CD8-positive, alpha-beta memory T cell (primary cell): Measurements from ENCODE around the gene FLRT3. TPM values are rescaled to one million over a fixed set of nuclear protein-coding genes. Genes with fewer than 3 reads are reported as not detected.

Experiments used
- CTCF ChIA-PET: fragments of 350-600 bp; sonication (Branson Sonifier 250); formaldehyde crosslinking; loops from one replicate; lab custom pipeline; 2021; ENCODE audit warnings: antibody characterized with exemption; lab: Charles Lee
- POLR2A ChIA-PET: fragments of 350-600 bp; sonication (Branson Sonifier 250); formaldehyde crosslinking; loops from one replicate; lab custom pipeline; 2021; ENCODE audit warnings: antibody characterized with exemption; lab: Charles Lee
- DNase-seq, 5 donors: peaks; one replicate each; pipeline versions ENCODE4 v3.0.0 to v3.0.0-alpha.2; 2020 to 2022; ENCODE audit warnings: mixed read lengths in 1 of 5
- H3K27ac ChIP-seq: one replicate; pipeline ENCODE4 v1.7.0; 2013; ENCODE audit warnings: low read depth, mild to moderate bottlenecking, low read length, moderate library complexity
- H3K27me3 ChIP-seq: 2 replicates; pipeline ENCODE4 v1.7.0; 2013; ENCODE audit warnings: low read length, mild to moderate bottlenecking; ENCODE audit not compliant: insufficient read depth, poor library complexity, severe bottlenecking
- H3K36me3 ChIP-seq: 2 replicates; pipeline ENCODE4 v1.7.0; 2013; ENCODE audit warnings: mild to moderate bottlenecking, low read length, moderate library complexity; ENCODE audit not compliant: insufficient read depth
- H3K4me1 ChIP-seq: 2 replicates; pipeline ENCODE4 v1.7.0; 2013; ENCODE audit warnings: mild to moderate bottlenecking, low read length, moderate library complexity; ENCODE audit not compliant: insufficient read depth
- H3K4me3 ChIP-seq: 2 replicates; pipeline ENCODE4 v1.7.0; 2013; ENCODE audit warnings: mild to moderate bottlenecking, low read length
- H3K9me3 ChIP-seq: 2 replicates; pipeline ENCODE4 v1.7.0; 2013; ENCODE audit warnings: mild to moderate bottlenecking, low read length
- H3K27ac Mint-ChIP-seq, 8 donors: one replicate each; pipeline ENCODE4 v1.8.0; 2020 to 2021; ENCODE audit warnings: mixed read lengths in 8 of 8, mild to moderate bottlenecking in 6 of 8, inconsistent platforms in 3 of 8, moderate library complexity in 3 of 8
- H3K27me3 Mint-ChIP-seq, 2 donors: one replicate each; pipeline ENCODE4 v1.8.0; 2020 to 2021; ENCODE audit warnings: mixed read lengths in 2 of 2, mild to moderate bottlenecking in 1 of 2, moderate library complexity in 1 of 2
- H3K36me3 Mint-ChIP-seq, 3 donors: one replicate each; pipeline ENCODE4 v1.8.0; 2020 to 2021; ENCODE audit warnings: mixed read lengths in 3 of 3, inconsistent platforms in 1 of 3, mild to moderate bottlenecking in 1 of 3
- H3K4me1 Mint-ChIP-seq, 3 donors: one replicate each; pipeline ENCODE4 v1.8.0; 2020 to 2021; ENCODE audit warnings: mixed read lengths in 3 of 3, inconsistent platforms in 1 of 3, mild to moderate bottlenecking in 1 of 3
- H3K4me3 Mint-ChIP-seq, 7 donors: one replicate each; pipeline ENCODE4 v1.8.0; 2020 to 2021; ENCODE audit warnings: mixed read lengths in 7 of 7, mild to moderate bottlenecking in 6 of 7, moderate library complexity in 4 of 7, inconsistent platforms in 2 of 7
- H3K9me3 Mint-ChIP-seq, 5 donors: one replicate each; pipeline ENCODE4 v1.8.0; 2020 to 2022; ENCODE audit warnings: mixed read lengths in 5 of 5, mild to moderate bottlenecking in 3 of 5, moderate library complexity in 2 of 5, inconsistent platforms in 1 of 5
- polyA plus RNA-seq: library from polyadenylated mRNA; unstranded; fragments of 300-500 nt; fragmentation: Illumina TruSeq; gene quantifications from one replicate; pipeline ENCODE4 v1.2.3, GENCODE V29; 2021
- total RNA-seq, 2 experiments: library from RNA; stranded (reverse); gene quantifications; one replicate each; pipeline ENCODE4 v1.2.3, GENCODE V29; 2021

The FLRT3 gene
- total RNA-seq (not detected), polyA plus RNA-seq (not detected)

DNA sequence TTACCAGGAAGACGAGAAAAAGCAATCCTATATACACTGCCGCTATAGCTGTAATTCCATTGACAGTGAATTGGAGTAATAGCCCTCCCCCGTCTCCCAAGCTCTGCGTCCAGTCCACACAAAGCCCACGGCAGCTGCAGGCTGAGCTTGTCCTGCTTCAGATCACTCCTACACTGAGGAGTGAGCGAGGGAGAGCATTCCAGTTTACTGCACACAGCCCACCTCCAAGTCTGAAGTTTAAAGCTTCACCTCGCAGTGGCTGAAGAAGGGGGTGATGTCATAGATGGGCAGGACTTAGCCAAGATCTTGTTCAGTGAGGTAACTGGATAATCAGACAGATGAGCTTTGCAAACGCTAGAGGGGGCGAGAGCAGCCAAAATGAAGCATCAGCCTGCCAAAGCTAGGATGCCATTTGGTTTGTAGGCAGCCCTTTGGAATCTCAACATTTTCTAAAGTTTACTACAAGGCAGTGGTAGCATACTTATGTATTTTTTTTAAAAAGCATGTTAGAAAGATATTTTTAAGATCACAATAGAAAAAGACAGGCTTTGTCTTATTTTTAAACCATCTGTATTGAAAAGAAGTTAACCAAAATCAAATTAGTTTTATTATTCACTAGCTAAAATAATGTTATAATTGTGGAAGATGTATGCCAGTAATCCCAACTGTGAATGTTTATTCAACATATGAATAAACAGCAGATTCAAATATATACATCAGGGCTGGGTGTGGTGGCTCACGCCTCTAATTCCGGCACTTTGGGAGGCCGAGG lies at the start of gene FLRT3:
Gene FLRT3, minus strand, starts transcription at position 213 of the 772 bp plus-strand sequence. CDS start 10,106 bp downstream, outside the sequence.
- Histone ChIP-seq H3K27me3 (no peaks in the 10 kb centered on the region), H3K4me3 (no peak within 1 kb of the TSS), H3K36me3 (no peaks in the 10 kb centered on the region), H3K27ac (no peak within 1 kb of the TSS), H3K9me3 (no peaks in the 10 kb centered on the region), H3K4me1 (no peaks in the 10 kb centered on the region)
- ChIA-PET POLR2A (no interaction called here), CTCF (no interaction called here)
- no peaks in the 10 kb centered on the region for H3K4me1 Mint-ChIP-seq
- H3K36me3 Mint-ChIP-seq, result no peaks in the 10 kb centered on the region
- no peaks in the 10 kb centered on the region for H3K27me3 Mint-ChIP-seq
- H3K9me3 Mint-ChIP-seq, result peaks cover 0 to 36% (median 15%) of the 10 kb centered on the region in 5 donors
- H3K4me3 Mint-ChIP-seq, result no peak within 1 kb of the TSS
- DNase-seq, result no peak
- no peak within 1 kb of the TSS for H3K27ac Mint-ChIP-seq

DNA sequence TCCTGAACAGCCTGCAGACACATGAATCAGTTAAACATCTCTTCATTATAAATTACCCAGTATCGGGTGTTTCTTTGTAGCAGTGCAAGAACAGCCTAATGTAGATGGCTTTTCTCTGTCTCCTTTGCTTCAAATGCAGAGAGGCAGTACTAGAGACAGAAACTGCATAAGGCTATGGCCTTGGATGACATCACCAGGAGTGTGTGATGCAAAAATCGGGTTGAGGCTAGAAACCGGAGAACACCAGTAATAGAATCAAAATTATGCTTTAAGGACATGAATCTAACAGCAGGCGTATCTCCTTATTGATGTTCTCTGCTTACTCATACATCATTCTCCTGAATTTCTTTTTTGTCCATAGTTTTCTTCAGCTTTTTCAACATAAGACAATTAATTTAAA lies 49.3 kb upstream of the FLRT3 start:
- H3K4me1 ChIP-seq, result no peaks in the 10 kb centered on the region
- ChIA-PET POLR2A (no interaction called here), CTCF (no interaction called here)
- no peaks in the 10 kb centered on the region for H3K36me3 ChIP-seq
- no peaks in the 10 kb centered on the region for H3K36me3 Mint-ChIP-seq
- no peak overlapping the region for H3K27ac ChIP-seq
- no peak for DNase-seq
- no peaks in the 10 kb centered on the region for H3K27me3 Mint-ChIP-seq
- H3K27me3 ChIP-seq, result no peaks in the 10 kb centered on the region
- H3K9me3 Mint-ChIP-seq, result peaks cover 6 to 37% (median 24%) of the 10 kb centered on the region in 5 donors
- no peak overlapping the region for H3K4me3 Mint-ChIP-seq
- no peaks in the 10 kb centered on the region for H3K4me1 Mint-ChIP-seq
- H3K9me3 ChIP-seq, result no peaks in the 10 kb centered on the region
- no peak overlapping the region for H3K4me3 ChIP-seq
- H3K27ac Mint-ChIP-seq, result no peak overlapping the region

DNA sequence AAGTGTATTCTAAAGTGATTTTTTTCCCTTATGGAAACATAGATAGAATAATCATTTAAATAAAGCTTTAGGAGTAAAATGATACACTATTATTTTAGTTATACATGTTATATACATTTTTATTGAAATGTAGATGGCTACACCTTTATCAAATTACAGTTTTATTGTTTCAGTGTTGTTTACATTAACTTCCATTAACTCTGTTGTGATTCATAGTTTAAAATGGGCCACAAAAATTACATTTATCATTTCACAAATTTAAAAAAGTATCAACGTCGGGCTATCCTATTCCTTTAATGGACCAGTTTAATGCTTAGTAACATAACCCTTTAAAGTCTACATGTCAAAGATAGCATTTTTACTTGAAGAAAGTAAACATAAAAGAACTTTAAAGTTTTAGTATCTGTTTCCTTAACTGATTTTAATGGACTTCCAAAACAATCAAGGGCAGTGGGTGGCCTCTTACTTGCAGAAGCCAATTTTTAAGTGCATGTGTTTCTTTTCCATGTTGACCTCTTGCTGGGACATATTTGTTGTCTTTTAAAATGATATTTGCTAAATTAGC lies 47.8 kb upstream of the FLRT3 start:
- no peak for DNase-seq
- no peaks in the 10 kb centered on the region for H3K27me3 ChIP-seq
- Mint-ChIP-seq H3K36me3 (no peaks in the 10 kb centered on the region), H3K27ac (no peak overlapping the region), H3K4me3 (no peak overlapping the region), H3K4me1 (no peaks in the 10 kb centered on the region), H3K9me3 (peaks cover 6 to 44% (median 23%) of the 10 kb centered on the region in 5 donors), H3K27me3 (no peaks in the 10 kb centered on the region)
- no peaks in the 10 kb centered on the region for H3K9me3 ChIP-seq
- POLR2A ChIA-PET, result no interaction called here
- H3K4me1 ChIP-seq, result no peaks in the 10 kb centered on the region
- no peak overlapping the region for H3K4me3 ChIP-seq
- CTCF ChIA-PET, result no interaction called here
- no peak overlapping the region for H3K27ac ChIP-seq
- H3K36me3 ChIP-seq, result no peaks in the 10 kb centered on the region

DNA sequence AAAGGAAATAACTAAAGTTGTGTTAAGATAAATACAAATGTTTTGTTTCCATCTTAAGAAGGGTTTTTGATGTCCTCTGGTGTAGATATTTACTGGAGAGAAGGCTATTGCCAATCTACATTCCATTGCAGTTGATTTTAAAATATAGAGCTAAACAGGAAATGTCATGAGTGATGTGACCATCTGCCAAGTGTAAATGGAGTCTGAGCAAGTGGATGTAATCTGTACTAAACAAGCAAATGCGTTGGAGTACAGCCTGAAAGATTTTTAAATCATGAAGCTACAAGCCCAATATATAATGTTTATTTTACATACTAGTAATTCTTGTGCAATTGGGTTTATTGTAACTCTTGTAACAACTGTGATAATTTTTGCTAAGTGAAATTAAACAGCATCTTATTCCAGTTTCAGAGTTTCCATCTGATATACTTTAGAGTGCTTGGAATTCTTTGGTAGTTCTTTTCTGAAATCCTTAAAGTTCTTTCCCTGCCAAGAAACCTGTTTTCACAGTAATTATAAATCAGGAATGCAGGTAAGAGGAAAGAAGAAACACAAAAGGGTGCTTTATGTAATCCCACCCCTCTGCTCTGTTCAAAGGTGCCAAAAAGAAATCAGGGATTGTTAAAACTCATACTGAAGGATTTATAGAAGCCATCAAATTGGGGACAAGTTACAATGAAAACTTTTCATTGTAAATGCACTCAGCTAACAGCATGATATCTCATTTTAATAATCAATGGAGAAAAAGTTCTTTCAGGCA lies 47.2 kb upstream of the FLRT3 start:
- Mint-ChIP-seq H3K4me3 (no peak overlapping the region), H3K36me3 (no peaks in the 10 kb centered on the region), H3K27ac (no peak overlapping the region), H3K9me3 (peaks cover 6 to 42% (median 23%) of the 10 kb centered on the region in 5 donors), H3K4me1 (no peaks in the 10 kb centered on the region), H3K27me3 (no peaks in the 10 kb centered on the region)
- H3K4me3 ChIP-seq, result no peak overlapping the region
- DNase-seq, result no peak
- ChIA-PET POLR2A (no interaction called here), CTCF (no interaction called here)
- no peaks in the 10 kb centered on the region for H3K4me1 ChIP-seq
- no peaks in the 10 kb centered on the region for H3K9me3 ChIP-seq
- H3K27me3 ChIP-seq, result no peaks in the 10 kb centered on the region
- H3K36me3 ChIP-seq, result no peaks in the 10 kb centered on the region
- H3K27ac ChIP-seq, result no peak overlapping the region

DNA sequence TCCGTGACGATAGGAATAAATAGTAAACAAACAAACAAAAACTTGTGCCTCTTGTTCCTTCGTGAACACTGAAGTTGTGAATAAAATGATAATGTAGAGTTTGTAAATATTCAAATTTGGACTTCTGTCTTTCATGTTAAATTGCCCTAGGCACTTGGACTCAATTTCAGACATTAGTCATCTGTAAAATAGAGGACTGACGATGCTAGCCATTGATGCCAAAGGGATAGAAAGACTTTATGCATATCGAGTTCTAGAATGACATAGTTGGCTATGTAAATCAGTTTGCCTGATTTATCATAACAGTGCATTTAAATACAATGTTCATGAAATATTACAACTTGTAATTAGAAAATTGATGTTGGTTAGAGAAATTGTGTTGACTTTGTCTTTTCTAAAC lies 45.9 kb upstream of the FLRT3 start:
- Mint-ChIP-seq H3K27me3 (no peaks in the 10 kb centered on the region), H3K4me1 (no peaks in the 10 kb centered on the region), H3K36me3 (no peaks in the 10 kb centered on the region), H3K4me3 (no peak overlapping the region), H3K27ac (no peak overlapping the region), H3K9me3 (peaks cover 4 to 39% (median 21%) of the 10 kb centered on the region in 5 donors)
- ChIA-PET CTCF (no interaction called here), POLR2A (no interaction called here)
- no peaks in the 10 kb centered on the region for H3K9me3 ChIP-seq
- H3K36me3 ChIP-seq, result no peaks in the 10 kb centered on the region
- DNase-seq, result no peak
- H3K27ac ChIP-seq, result no peak overlapping the region
- no peaks in the 10 kb centered on the region for H3K27me3 ChIP-seq
- no peaks in the 10 kb centered on the region for H3K4me1 ChIP-seq
- no peak overlapping the region for H3K4me3 ChIP-seq

DNA sequence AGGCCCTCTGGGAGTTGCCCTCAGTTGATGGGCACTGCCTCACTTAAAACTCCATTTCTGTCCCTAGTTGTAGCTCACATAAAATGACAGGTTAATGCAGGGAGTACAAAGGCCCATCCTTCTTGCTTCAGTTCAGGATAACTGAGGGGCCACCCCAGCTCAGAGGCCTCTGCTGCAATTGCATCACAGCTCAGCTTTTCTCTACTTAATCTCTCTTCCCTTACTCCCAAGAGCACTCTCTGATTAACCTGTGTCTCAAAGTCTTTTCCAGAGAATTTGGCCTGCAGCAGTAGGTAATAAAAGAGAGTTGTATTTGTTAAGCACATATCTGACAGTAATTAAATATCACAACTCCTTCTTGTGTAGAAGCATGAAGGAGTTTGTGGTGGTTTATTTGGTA lies 40.9 kb upstream of the FLRT3 start:
- no peaks in the 10 kb centered on the region for H3K36me3 ChIP-seq
- Mint-ChIP-seq H3K4me3 (no peak overlapping the region), H3K4me1 (no peaks in the 10 kb centered on the region), H3K9me3 (peaks cover 0 to 40% (median 10%) of the 10 kb centered on the region in 5 donors), H3K27ac (no peak overlapping the region), H3K27me3 (no peaks in the 10 kb centered on the region), H3K36me3 (no peaks in the 10 kb centered on the region)
- ChIA-PET POLR2A (no interaction called here), CTCF (no interaction called here)
- no peak overlapping the region for H3K27ac ChIP-seq
- H3K27me3 ChIP-seq, result no peaks in the 10 kb centered on the region
- peaks cover 3% of the 10 kb centered on the region for H3K9me3 ChIP-seq
- H3K4me3 ChIP-seq, result no peak overlapping the region
- no peak for DNase-seq
- no peaks in the 10 kb centered on the region for H3K4me1 ChIP-seq

DNA sequence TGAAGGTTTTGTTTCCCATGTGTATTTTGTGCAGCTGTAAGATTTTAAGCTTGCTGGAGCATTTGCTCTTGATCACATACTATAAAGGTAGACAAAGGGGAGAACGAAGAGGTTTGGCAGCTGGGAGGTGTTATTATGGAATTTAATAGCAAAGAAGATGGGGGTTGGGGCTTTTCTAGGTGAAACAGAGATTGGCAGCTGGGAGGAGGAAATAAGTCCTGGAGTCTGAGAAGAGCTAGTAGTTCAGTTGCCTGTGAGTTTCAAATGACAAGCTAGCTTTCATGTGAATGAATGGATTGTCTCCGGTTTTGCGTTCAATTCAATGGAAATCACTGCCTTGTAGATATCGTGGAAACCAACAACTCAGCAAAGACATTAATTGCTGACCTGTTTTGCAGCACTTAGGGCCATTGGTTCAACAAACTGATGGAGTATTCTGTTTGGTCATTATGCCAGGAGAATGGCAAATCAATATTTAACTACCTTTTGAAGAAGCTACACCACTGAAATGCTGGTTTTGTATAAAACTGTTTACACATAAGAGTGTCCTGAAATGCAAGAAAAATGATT lies 38.1 kb upstream of the FLRT3 start:
- Mint-ChIP-seq H3K4me1 (no peaks in the 10 kb centered on the region), H3K27me3 (peaks cover 0 to 4% of the 10 kb centered on the region in 2 donors), H3K27ac (no peak overlapping the region), H3K9me3 (peaks cover 0 to 34% (median 4%) of the 10 kb centered on the region in 5 donors), H3K36me3 (no peaks in the 10 kb centered on the region), H3K4me3 (no peak overlapping the region)
- no peaks in the 10 kb centered on the region for H3K27me3 ChIP-seq
- CTCF ChIA-PET, result no interaction called here
- H3K4me1 ChIP-seq, result no peaks in the 10 kb centered on the region
- H3K36me3 ChIP-seq, result no peaks in the 10 kb centered on the region
- H3K9me3 ChIP-seq, result peaks cover 3% of the 10 kb centered on the region
- H3K27ac ChIP-seq, result no peak overlapping the region
- no peak for DNase-seq
- no peak overlapping the region for H3K4me3 ChIP-seq
- POLR2A ChIA-PET, result no interaction called here

DNA sequence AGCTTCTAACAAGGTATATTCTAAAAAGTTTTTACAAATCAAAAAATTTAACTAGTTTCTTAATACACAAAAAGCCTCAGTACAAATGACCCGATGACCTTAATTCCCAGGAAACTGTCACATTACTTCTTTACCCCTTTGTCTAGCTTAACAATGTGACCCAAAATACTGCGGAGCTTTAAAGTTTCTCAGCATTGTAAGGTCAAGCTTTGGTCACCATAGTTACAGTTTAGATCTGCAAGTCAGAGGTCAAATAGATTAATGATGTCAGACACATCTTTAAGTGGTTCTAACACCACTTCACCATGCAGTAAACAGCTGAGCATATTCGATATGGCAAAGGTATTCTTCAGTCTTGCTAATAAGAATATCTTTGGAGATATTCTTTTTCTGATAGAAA lies 36.8 kb upstream of the FLRT3 start:
- no peaks in the 10 kb centered on the region for H3K27me3 ChIP-seq
- H3K27ac ChIP-seq, result no peak overlapping the region
- Mint-ChIP-seq H3K36me3 (no peaks in the 10 kb centered on the region), H3K4me1 (no peaks in the 10 kb centered on the region), H3K27ac (no peak overlapping the region), H3K27me3 (peaks cover 0 to 4% of the 10 kb centered on the region in 2 donors), H3K9me3 (peaks cover 0 to 33% (median 4%) of the 10 kb centered on the region in 5 donors), H3K4me3 (no peak overlapping the region)
- DNase-seq, result no peak
- no peak overlapping the region for H3K4me3 ChIP-seq
- H3K9me3 ChIP-seq, result peaks cover 3% of the 10 kb centered on the region
- H3K4me1 ChIP-seq, result no peaks in the 10 kb centered on the region
- ChIA-PET CTCF (no interaction called here), POLR2A (no interaction called here)
- no peaks in the 10 kb centered on the region for H3K36me3 ChIP-seq
